GM23338 (cell line): ENCODE results near the gene SMIM43. TPM values are rescaled to one million over a fixed set of nuclear protein-coding genes. Genes with fewer than 3 reads are reported as not detected.
A peak's percentile ranks its signal among the peaks of the same experiment; 100 is the strongest.

Experiments used
- ATAC-seq: fragments of 200-7000 bp; cut with Tn5 transposase; 3 replicates; pipeline ENCODE4 v1.9.1; 2020
- DNase-seq: peaks from one replicate; pipeline ENCODE4 v3.0.0-alpha.2; 2015; ENCODE audit warnings: low spot score
- H2AFZ ChIP-seq: fragments of 200-600 bp; sonication (generic); 2 replicates; pipeline ENCODE4 v1.8.0; 2016; ENCODE audit warnings: antibody characterized with exemption, mild to moderate bottlenecking, moderate library complexity
- H3F3A ChIP-seq: fragments of 200-600 bp; sonication (generic); replicated peaks from 2 replicates; pipeline ENCODE4 v1.8.0; 2017; ENCODE audit warnings: antibody characterized with exemption, mixed run types, low read depth
- H3K27ac ChIP-seq: fragments of 200-600 bp; sonication (generic); 2 replicates; pipeline ENCODE4 v1.6.1; 2016; ENCODE audit warnings: low read depth
- H3K27me3 ChIP-seq: fragments of 200-600 bp; sonication (generic); 2 replicates; pipeline ENCODE4 v1.8.0; 2016; ENCODE audit warnings: mild to moderate bottlenecking, mixed run types, moderate library complexity; ENCODE audit not compliant: insufficient read depth
- H3K36me3 ChIP-seq: fragments of 200-600 bp; sonication (generic); 2 replicates; pipeline ENCODE4 v1.8.0; 2016; ENCODE audit warnings: mild to moderate bottlenecking; ENCODE audit not compliant: insufficient read depth
- H3K4me1 ChIP-seq: fragments of 200-600 bp; sonication (generic); 2 replicates; pipeline ENCODE4 v1.8.0; 2016; ENCODE audit warnings: mild to moderate bottlenecking, moderate library complexity; ENCODE audit not compliant: insufficient read depth
- H3K4me2 ChIP-seq: fragments of 200-600 bp; sonication (generic); 2 replicates; pipeline ENCODE4 v1.7.1; 2017; ENCODE audit warnings: mixed run types
- H3K4me3 ChIP-seq: fragments of 200-600 bp; sonication (generic); 2 replicates; pipeline ENCODE4 v1.6.1; 2016; ENCODE audit warnings: mixed run types
- H3K79me2 ChIP-seq: fragments of 200-600 bp; sonication (generic); replicated peaks from 2 replicates; pipeline ENCODE4 v1.8.0; 2017; ENCODE audit warnings: mild to moderate bottlenecking; ENCODE audit not compliant: insufficient read depth
- H3K9me2 ChIP-seq: fragments of 200-600 bp; sonication (generic); 2 replicates; pipeline ENCODE4 v1.8.0; 2017; ENCODE audit not compliant: insufficient read depth
- H4K20me1 ChIP-seq: fragments of 200-600 bp; sonication (generic); replicated peaks from 2 replicates; pipeline ENCODE4 v1.8.0; 2017; ENCODE audit warnings: mild to moderate bottlenecking; ENCODE audit not compliant: insufficient read depth
- H3K27ac Mint-ChIP-seq: 2 replicates; pipeline ENCODE4 v1.8.0; 2020; ENCODE audit warnings: inconsistent platforms, mild to moderate bottlenecking, moderate library complexity, mixed read lengths
- H3K27me3 Mint-ChIP-seq: 3 replicates; pipeline ENCODE4 v1.8.0; 2022; ENCODE audit warnings: low read depth, mild to moderate bottlenecking, moderate library complexity, mixed read lengths, inconsistent platforms; ENCODE audit not compliant: insufficient read depth, poor library complexity
- H3K36me3 Mint-ChIP-seq: 3 replicates; pipeline ENCODE4 v1.8.0; 2021; ENCODE audit warnings: low read depth, mild to moderate bottlenecking, inconsistent platforms, moderate library complexity, mixed read lengths
- H3K4me1 Mint-ChIP-seq: 3 replicates; pipeline ENCODE4 v1.8.0; 2020; ENCODE audit warnings: mild to moderate bottlenecking, inconsistent platforms, mixed read lengths
- H3K4me3 Mint-ChIP-seq: 3 replicates; pipeline ENCODE4 v1.8.0; 2021; ENCODE audit warnings: moderate library complexity, mild to moderate bottlenecking, inconsistent platforms, mixed read lengths
- H3K9me3 Mint-ChIP-seq: 3 replicates; pipeline ENCODE4 v1.8.0; 2020; ENCODE audit warnings: moderate library complexity, mild to moderate bottlenecking, inconsistent platforms, mixed read lengths
- CREB1 ChIP-seq: fragments of 250-450 bp; sonication (Bioruptor Pico); IDR thresholded peaks from 2 replicates; pipeline ENCODE4 v1.5.0; 2020; ENCODE audit warnings: low read depth, mild to moderate bottlenecking, moderate library complexity
- EZH2 ChIP-seq: fragments of 200-600 bp; sonication (generic); IDR thresholded peaks from one replicate; pipeline ENCODE4 v1.8.0; 2017; ENCODE audit warnings: antibody characterized with exemption, mild to moderate bottlenecking, low read depth; ENCODE audit not compliant: unreplicated experiment
- EZH2phosphoT487 ChIP-seq: fragments of 200-600 bp; sonication (generic); IDR thresholded peaks from one replicate; pipeline ENCODE4 v1.8.1; 2018; ENCODE audit warnings: antibody characterized with exemption; ENCODE audit not compliant: unreplicated experiment
- POLR2AphosphoS5 ChIP-seq: IDR thresholded peaks from 2 replicates; pipeline ENCODE4 v1.6.1; 2016; ENCODE audit warnings: antibody characterized with exemption, low read depth
- STAT1 ChIP-seq: IDR thresholded peaks from one replicate; pipeline ENCODE4 v1.6.1; 2016; ENCODE audit warnings: antibody characterized with exemption; ENCODE audit not compliant: unreplicated experiment
- polyA plus RNA-seq: library from polyadenylated mRNA; unstranded; fragments of >200 nt; fragmentation: Nextera tagmentation; extraction: Ambion mirVana; gene quantifications from 2 replicates; pipeline ENCODE4 v1.2.1, GENCODE V29; 2016
- total RNA-seq: library from RNA; depleted of rRNA; stranded (reverse); fragments of >200 nt; shearing (Covaris generic); gene quantifications from 2 replicates; pipeline ENCODE4 v1.2.3, GENCODE V29; 2014
- TF ChIP-seq, protein P1 (sequence below): fragments of 250-450 bp; sonication (Bioruptor Pico); IDR thresholded peaks from 2 replicates; pipeline ENCODE4 v1.5.0; 2020; ENCODE audit warnings: mild to moderate bottlenecking, moderate library complexity
- TF ChIP-seq, protein P2 (sequence below): IDR thresholded peaks from one replicate; pipeline ENCODE4 v1.6.1; 2018; ENCODE audit warnings: antibody characterized with exemption; ENCODE audit not compliant: unreplicated experiment

SMIM43 gene
- total and polyA plus RNA-seq, 2 experiments from 2014 or later: 0.26 to 0.56 TPM

DNA sequence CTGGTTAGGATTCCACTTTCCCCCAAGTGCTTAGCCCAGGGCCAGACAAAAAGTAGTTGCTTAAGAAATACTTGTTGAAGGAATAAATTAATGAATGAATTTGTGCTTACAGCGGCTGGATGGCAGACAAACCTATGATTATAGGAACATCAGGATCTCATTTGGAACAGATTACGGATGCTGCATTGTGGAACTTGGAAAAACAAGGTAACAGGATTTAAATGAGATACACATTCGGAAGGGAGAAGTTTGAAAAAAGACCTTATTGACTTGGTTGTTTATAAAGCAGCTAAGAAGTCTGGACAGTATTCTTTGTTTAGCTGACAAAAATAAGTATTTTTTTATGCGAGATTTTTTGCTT, 36.7 kb upstream of the SMIM43 start:
- ATAC-seq (no peak), DNase-seq (no peak)
- H3K27me3 ChIP-seq: no peaks in the 10 kb centered on the region
- H3K4me3 ChIP-seq: peak overlapping the region; percentile 73
- H3K9me3 Mint-ChIP-seq: no peaks in the 10 kb centered on the region
- H3K36me3 ChIP-seq: peaks cover 34% of the 10 kb centered on the region
- TF ChIP-seq, protein P1, sequence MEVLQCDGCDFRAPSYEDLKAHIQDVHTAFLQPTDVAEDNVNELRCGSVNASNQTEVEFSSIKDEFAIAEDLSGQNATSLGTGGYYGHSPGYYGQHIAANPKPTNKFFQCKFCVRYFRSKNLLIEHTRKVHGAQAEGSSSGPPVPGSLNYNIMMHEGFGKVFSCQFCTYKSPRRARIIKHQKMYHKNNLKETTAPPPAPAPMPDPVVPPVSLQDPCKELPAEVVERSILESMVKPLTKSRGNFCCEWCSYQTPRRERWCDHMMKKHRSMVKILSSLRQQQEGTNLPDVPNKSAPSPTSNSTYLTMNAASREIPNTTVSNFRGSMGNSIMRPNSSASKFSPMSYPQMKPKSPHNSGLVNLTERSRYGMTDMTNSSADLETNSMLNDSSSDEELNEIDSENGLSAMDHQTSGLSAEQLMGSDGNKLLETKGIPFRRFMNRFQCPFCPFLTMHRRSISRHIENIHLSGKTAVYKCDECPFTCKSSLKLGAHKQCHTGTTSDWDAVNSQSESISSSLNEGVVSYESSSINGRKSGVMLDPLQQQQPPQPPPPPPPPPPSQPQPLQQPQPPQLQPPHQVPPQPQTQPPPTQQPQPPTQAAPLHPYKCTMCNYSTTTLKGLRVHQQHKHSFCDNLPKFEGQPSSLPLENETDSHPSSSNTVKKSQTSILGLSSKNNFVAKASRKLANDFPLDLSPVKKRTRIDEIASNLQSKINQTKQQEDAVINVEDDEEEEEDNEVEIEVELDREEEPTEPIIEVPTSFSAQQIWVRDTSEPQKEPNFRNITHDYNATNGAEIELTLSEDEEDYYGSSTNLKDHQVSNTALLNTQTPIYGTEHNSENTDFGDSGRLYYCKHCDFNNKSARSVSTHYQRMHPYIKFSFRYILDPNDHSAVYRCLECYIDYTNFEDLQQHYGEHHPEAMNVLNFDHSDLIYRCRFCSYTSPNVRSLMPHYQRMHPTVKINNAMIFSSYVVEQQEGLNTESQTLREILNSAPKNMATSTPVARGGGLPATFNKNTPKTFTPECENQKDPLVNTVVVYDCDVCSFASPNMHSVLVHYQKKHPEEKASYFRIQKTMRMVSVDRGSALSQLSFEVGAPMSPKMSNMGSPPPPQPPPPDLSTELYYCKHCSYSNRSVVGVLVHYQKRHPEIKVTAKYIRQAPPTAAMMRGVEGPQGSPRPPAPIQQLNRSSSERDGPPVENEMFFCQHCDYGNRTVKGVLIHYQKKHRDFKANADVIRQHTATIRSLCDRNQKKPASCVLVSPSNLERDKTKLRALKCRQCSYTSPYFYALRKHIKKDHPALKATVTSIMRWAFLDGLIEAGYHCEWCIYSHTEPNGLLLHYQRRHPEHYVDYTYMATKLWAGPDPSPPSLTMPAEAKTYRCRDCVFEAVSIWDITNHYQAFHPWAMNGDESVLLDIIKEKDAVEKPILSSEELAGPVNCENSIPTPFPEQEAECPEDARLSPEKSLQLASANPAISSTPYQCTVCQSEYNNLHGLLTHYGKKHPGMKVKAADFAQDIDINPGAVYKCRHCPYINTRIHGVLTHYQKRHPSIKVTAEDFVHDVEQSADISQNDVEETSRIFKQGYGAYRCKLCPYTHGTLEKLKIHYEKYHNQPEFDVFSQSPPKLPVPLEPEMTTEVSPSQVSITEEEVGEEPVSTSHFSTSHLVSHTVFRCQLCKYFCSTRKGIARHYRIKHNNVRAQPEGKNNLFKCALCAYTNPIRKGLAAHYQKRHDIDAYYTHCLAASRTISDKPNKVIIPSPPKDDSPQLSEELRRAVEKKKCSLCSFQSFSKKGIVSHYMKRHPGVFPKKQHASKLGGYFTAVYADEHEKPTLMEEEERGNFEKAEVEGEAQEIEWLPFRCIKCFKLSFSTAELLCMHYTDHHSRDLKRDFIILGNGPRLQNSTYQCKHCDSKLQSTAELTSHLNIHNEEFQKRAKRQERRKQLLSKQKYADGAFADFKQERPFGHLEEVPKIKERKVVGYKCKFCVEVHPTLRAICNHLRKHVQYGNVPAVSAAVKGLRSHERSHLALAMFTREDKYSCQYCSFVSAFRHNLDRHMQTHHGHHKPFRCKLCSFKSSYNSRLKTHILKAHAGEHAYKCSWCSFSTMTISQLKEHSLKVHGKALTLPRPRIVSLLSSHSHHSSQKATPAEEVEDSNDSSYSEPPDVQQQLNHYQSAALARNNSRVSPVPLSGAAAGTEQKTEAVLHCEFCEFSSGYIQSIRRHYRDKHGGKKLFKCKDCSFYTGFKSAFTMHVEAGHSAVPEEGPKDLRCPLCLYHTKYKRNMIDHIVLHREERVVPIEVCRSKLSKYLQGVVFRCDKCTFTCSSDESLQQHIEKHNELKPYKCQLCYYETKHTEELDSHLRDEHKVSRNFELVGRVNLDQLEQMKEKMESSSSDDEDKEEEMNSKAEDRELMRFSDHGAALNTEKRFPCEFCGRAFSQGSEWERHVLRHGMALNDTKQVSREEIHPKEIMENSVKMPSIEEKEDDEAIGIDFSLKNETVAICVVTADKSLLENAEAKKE (CRISPR knock-in tag): no peak
- no peak for TF ChIP-seq EZH2phosphoT487
- no peak for TF ChIP-seq CREB1 (CRISPR knock-in tag)
- no peak for TF ChIP-seq POLR2AphosphoS5
- TF ChIP-seq, protein P2, sequence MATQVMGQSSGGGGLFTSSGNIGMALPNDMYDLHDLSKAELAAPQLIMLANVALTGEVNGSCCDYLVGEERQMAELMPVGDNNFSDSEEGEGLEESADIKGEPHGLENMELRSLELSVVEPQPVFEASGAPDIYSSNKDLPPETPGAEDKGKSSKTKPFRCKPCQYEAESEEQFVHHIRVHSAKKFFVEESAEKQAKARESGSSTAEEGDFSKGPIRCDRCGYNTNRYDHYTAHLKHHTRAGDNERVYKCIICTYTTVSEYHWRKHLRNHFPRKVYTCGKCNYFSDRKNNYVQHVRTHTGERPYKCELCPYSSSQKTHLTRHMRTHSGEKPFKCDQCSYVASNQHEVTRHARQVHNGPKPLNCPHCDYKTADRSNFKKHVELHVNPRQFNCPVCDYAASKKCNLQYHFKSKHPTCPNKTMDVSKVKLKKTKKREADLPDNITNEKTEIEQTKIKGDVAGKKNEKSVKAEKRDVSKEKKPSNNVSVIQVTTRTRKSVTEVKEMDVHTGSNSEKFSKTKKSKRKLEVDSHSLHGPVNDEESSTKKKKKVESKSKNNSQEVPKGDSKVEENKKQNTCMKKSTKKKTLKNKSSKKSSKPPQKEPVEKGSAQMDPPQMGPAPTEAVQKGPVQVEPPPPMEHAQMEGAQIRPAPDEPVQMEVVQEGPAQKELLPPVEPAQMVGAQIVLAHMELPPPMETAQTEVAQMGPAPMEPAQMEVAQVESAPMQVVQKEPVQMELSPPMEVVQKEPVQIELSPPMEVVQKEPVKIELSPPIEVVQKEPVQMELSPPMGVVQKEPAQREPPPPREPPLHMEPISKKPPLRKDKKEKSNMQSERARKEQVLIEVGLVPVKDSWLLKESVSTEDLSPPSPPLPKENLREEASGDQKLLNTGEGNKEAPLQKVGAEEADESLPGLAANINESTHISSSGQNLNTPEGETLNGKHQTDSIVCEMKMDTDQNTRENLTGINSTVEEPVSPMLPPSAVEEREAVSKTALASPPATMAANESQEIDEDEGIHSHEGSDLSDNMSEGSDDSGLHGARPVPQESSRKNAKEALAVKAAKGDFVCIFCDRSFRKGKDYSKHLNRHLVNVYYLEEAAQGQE: no peak
- TF ChIP-seq EZH2: no peak
- TF ChIP-seq STAT1: no peak
- H3K4me2 ChIP-seq: peak overlapping the region; percentile 86
- peaks cover 9% of the 10 kb centered on the region for H3K27me3 Mint-ChIP-seq
- H2AFZ ChIP-seq: no peak overlapping the region
- 0 out of 2 replicates have a peak, but pooled peaks cover 9% of the 10 kb centered on the region for H4K20me1 ChIP-seq
- H3K4me1 Mint-ChIP-seq: peaks cover 19% of the 10 kb centered on the region; the same call in 2 of the 3 replicates
- H3K27ac ChIP-seq: peak overlapping the region; percentile 65; the same call in 1 of the 2 replicates
- peaks cover 28% of the 10 kb centered on the region for H3K79me2 ChIP-seq
- no peaks in the 10 kb centered on the region; the same call in 1 of the 2 replicates for H3K4me1 ChIP-seq
- no peaks in the 10 kb centered on the region for H3F3A ChIP-seq
- H3K36me3 Mint-ChIP-seq: peaks cover 47% of the 10 kb centered on the region
- peak overlapping the region; percentile 98 for H3K4me3 Mint-ChIP-seq
- H3K27ac Mint-ChIP-seq: peak overlapping the region; percentile 97
- H3K9me2 ChIP-seq: no peaks in the 10 kb centered on the region
